ENCODE measurements around the gene TUBAL3.

- TF ChIP-seq, protein P1, sequence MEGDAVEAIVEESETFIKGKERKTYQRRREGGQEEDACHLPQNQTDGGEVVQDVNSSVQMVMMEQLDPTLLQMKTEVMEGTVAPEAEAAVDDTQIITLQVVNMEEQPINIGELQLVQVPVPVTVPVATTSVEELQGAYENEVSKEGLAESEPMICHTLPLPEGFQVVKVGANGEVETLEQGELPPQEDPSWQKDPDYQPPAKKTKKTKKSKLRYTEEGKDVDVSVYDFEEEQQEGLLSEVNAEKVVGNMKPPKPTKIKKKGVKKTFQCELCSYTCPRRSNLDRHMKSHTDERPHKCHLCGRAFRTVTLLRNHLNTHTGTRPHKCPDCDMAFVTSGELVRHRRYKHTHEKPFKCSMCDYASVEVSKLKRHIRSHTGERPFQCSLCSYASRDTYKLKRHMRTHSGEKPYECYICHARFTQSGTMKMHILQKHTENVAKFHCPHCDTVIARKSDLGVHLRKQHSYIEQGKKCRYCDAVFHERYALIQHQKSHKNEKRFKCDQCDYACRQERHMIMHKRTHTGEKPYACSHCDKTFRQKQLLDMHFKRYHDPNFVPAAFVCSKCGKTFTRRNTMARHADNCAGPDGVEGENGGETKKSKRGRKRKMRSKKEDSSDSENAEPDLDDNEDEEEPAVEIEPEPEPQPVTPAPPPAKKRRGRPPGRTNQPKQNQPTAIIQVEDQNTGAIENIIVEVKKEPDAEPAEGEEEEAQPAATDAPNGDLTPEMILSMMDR (tag by site-specific recombination; IDR thresholded peaks at IDR 0.05), result no peak
- TF ChIP-seq ZXDB (tag by site-specific recombination; IDR thresholded peaks at IDR 0.05), result no peak
- TF ChIP-seq ZNF548 (tag by site-specific recombination; IDR thresholded peaks at IDR 0.05), result no peak
Measured at GRCh38 chr10:5381187-5381586, 23.4 kb downstream of the TUBAL3 start.
